IPS-18a (cell line): ENCODE results near the gene PIM2.
A peak's percentile ranks its signal among the peaks of the same experiment; 100 is the strongest.

Experiments used
- H3K27ac ChIP-seq: one replicate; pipeline ENCODE4 v1.5.1; 2013; ENCODE audit warnings: low read length
- H3K27me3 ChIP-seq: one replicate; pipeline ENCODE4 v1.6.1; 2013; ENCODE audit warnings: mild to moderate bottlenecking, low read length; ENCODE audit not compliant: control insufficient read depth, insufficient read depth
- H3K36me3 ChIP-seq: one replicate; pipeline ENCODE4 v1.6.1; 2013; ENCODE audit warnings: low read depth, low read length; ENCODE audit not compliant: control insufficient read depth
- H3K4me1 ChIP-seq: one replicate; pipeline ENCODE4 v1.6.1; 2013; ENCODE audit warnings: low read depth, low read length; ENCODE audit not compliant: control insufficient read depth
- H3K4me3 ChIP-seq: one replicate; pipeline ENCODE4 v1.5.1; 2013; ENCODE audit warnings: low read length
- H3K9ac ChIP-seq: one replicate; pipeline ENCODE4 v1.6.1; 2013; ENCODE audit warnings: mild to moderate bottlenecking, low read length, moderate library complexity
- H3K9me3 ChIP-seq: one replicate; pipeline ENCODE4 v1.6.1; 2013; ENCODE audit warnings: low read depth, low read length; ENCODE audit not compliant: control insufficient read depth

Gene PIM2

GRCh38 chrX:48918643-48919340 lies at the start of gene PIM2:
TSS of gene PIM2 (minus strand) at chrX:48919024. CDS start at chrX:48918834, 190 bp downstream.
- no peaks in the 10 kb centered on the region for H3K9me3 ChIP-seq
- no peaks in the 10 kb centered on the region for H3K27me3 ChIP-seq
- peaks cover 11% of the 10 kb centered on the region for H3K4me1 ChIP-seq
- peak within 1 kb of the TSS; percentile 90 for H3K4me3 ChIP-seq
- H3K9ac ChIP-seq = peak within 1 kb of the TSS; percentile 75
- peak within 1 kb of the TSS; percentile 55 for H3K27ac ChIP-seq
- peaks cover 26% of the 10 kb centered on the region for H3K36me3 ChIP-seq

- Histone ChIP-seq H3K27ac (no peak overlapping the region), H3K4me1 (no peaks in the 10 kb centered on the region), H3K27me3 (no peaks in the 10 kb centered on the region), H3K36me3 (no peaks in the 10 kb centered on the region), H3K4me3 (no peak overlapping the region), H3K9me3 (peaks cover 11% of the 10 kb centered on the region), H3K9ac (no peak overlapping the region)
Observed at GRCh38 chrX:48968377-48968776, 49.6 kb upstream of the PIM2 start.

GRCh38 chrX:48966796-48967579 lies 48.2 kb upstream of the PIM2 start:
- Histone ChIP-seq H3K9ac (no peak overlapping the region), H3K27me3 (no peaks in the 10 kb centered on the region), H3K4me1 (no peaks in the 10 kb centered on the region), H3K4me3 (no peak overlapping the region), H3K27ac (no peak overlapping the region), H3K36me3 (no peaks in the 10 kb centered on the region), H3K9me3 (peaks cover 8% of the 10 kb centered on the region)

- Histone ChIP-seq H3K4me3 (no peak overlapping the region), H3K9ac (no peak overlapping the region), H3K27me3 (no peaks in the 10 kb centered on the region), H3K9me3 (peaks cover 8% of the 10 kb centered on the region), H3K27ac (no peak overlapping the region), H3K36me3 (no peaks in the 10 kb centered on the region), H3K4me1 (no peaks in the 10 kb centered on the region)
Observed at GRCh38 chrX:48965959-48966358, 47.1 kb upstream of the PIM2 start.

GRCh38 chrX:48961585-48962091 lies 42.8 kb upstream of the PIM2 start:
- H3K4me1 ChIP-seq = no peaks in the 10 kb centered on the region
- H3K36me3 ChIP-seq = no peaks in the 10 kb centered on the region
- no peak overlapping the region for H3K4me3 ChIP-seq
- H3K27ac ChIP-seq = no peak overlapping the region
- H3K27me3 ChIP-seq = no peaks in the 10 kb centered on the region
- no peak overlapping the region for H3K9ac ChIP-seq
- peaks cover 17% of the 10 kb centered on the region for H3K9me3 ChIP-seq

- H3K9me3 ChIP-seq = peaks cover 11% of the 10 kb centered on the region
- H3K36me3 ChIP-seq = peaks cover 2% of the 10 kb centered on the region
- H3K27me3 ChIP-seq = no peaks in the 10 kb centered on the region
- H3K9ac ChIP-seq = no peak overlapping the region
- no peak overlapping the region for H3K4me3 ChIP-seq
- H3K4me1 ChIP-seq = no peaks in the 10 kb centered on the region
- H3K27ac ChIP-seq = no peak overlapping the region
Observed at GRCh38 chrX:48960291-48960690, 41.5 kb upstream of the PIM2 start.

GRCh38 chrX:48958635-48959094 lies 39.8 kb upstream of the PIM2 start:
- Histone ChIP-seq H3K4me1 (no peaks in the 10 kb centered on the region), H3K27me3 (no peaks in the 10 kb centered on the region), H3K9ac (peak overlapping the region; percentile 69), H3K9me3 (peaks cover 13% of the 10 kb centered on the region), H3K27ac (no peak overlapping the region), H3K4me3 (peak overlapping the region; percentile 91), H3K36me3 (peaks cover 11% of the 10 kb centered on the region)

GRCh38 chrX:48957827-48958634 lies 39.2 kb upstream of the PIM2 start:
- H3K27ac ChIP-seq = peak overlapping the region; percentile 78
- peak overlapping the region; percentile 91 for H3K4me3 ChIP-seq
- no peaks in the 10 kb centered on the region for H3K27me3 ChIP-seq
- peaks cover 11% of the 10 kb centered on the region for H3K36me3 ChIP-seq
- peaks cover 13% of the 10 kb centered on the region for H3K9me3 ChIP-seq
- H3K4me1 ChIP-seq = no peaks in the 10 kb centered on the region
- H3K9ac ChIP-seq = peak overlapping the region; percentile 61

GRCh38 chrX:48957477-48957826 lies 38.6 kb upstream of the PIM2 start, which contains the start of gene OTUD5:
TSS of gene OTUD5 (minus strand) at chrX:48957607. CDS start at chrX:48957570, 37 bp downstream.
- Histone ChIP-seq H3K9ac (peak within 1 kb of the TSS; percentile 61), H3K4me3 (peak within 1 kb of the TSS; percentile 91), H3K36me3 (peaks cover 11% of the 10 kb centered on the region), H3K4me1 (no peaks in the 10 kb centered on the region), H3K27me3 (no peaks in the 10 kb centered on the region), H3K27ac (peak within 1 kb of the TSS; percentile 78), H3K9me3 (peaks cover 13% of the 10 kb centered on the region)

- Histone ChIP-seq H3K4me3 (peak overlapping the region; percentile 60), H3K36me3 (peaks cover 11% of the 10 kb centered on the region), H3K27ac (no peak overlapping the region), H3K4me1 (no peaks in the 10 kb centered on the region), H3K27me3 (no peaks in the 10 kb centered on the region), H3K9me3 (peaks cover 13% of the 10 kb centered on the region), H3K9ac (peak overlapping the region; percentile 60)
Observed at GRCh38 chrX:48956728-48957414, 38.0 kb upstream of the PIM2 start.
